IPS-NIHi7 (cell line): Measurements from ENCODE around the gene CHL1.
"Not testable (repeated sequence)": the region's sequence is repeated elsewhere in the genome, so short reads cannot be mapped to it uniquely, and the experiment has no call there.

ENCODE experiments used
- DNase-seq: peaks from one replicate; pipeline ENCODE4 v3.0.0; 2012; ENCODE audit warnings: mixed read lengths; ENCODE audit errors: extremely low spot score

The CHL1 gene

DNA sequence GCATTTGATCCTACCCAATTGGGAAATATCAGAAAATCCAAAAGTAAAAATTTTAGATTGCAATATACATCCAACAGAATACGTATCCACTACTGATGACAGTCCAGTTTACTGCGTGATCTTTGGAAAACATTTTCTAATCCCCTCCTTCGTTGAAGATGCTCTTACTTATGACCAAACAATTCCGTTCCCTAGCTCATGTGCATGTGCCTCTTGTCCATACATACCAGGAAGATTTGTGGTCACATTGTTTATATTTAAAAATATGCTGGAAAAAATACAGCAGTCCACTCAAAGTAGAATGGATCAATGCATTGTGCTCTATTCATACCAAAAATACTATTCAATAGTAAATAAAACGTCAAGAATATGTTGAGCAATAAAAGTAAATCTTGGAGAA lies 135.3 kb downstream of the CHL1 start:
- DNase-seq: no peak

DNA sequence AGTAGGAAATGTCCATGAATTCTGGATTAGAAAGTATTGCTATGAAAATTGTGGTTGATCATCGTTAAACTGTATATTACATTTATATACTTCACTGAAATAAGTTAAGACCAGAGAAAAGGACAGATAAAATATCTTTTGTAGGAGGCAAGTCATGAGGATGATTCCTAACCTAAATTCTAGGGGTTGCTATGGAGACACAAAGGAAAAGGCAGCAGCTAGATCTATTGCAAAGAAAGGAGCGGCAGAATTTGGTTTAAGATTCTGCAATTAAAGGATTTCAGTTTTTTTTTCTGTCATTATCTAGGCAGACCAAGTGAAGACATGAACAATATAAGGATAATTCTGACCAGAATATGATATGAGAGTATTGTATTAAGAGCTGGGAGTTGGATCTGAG lies 136.1 kb downstream of the CHL1 start:
- DNase-seq: no peak

DNA sequence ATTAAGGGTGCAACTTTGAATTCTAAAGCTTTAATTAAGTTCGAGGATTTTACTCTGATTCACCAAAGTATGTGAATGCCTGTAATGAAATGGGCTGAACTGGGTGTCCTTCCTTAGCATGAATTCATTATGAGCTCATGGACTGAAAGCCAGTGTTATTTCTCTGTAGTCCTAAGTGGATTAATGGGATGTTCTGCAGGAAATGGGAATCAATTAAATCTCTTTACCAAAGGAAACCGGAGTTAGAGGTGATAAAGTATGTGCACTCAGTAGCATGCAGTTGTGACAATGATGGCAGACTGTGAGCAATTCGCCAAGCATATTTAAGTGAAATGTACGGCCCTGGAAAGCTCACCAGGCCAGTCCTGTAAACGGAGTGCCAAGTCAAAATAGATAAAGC lies 138.7 kb downstream of the CHL1 start:
- DNase-seq: no peak

DNA sequence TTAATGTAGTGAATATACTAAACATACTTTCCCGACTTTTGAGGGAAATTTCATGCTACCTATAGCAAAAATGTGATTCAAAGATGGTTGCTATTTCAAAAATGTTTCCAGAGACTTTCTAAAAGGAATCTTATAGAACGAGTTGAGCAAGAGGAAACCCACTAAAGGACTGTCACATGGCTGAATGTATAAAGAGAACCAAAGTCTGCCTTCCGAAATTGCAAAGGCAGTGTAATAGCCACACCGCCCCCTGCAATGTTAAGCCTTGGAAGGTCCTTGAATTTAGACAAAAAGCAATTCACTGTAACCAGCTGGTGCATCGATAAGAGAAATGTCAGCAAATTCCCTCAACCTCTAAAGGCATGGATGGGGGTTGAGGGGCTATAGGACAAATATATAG lies 142.8 kb downstream of the CHL1 start:
- DNase-seq: no peak

DNA sequence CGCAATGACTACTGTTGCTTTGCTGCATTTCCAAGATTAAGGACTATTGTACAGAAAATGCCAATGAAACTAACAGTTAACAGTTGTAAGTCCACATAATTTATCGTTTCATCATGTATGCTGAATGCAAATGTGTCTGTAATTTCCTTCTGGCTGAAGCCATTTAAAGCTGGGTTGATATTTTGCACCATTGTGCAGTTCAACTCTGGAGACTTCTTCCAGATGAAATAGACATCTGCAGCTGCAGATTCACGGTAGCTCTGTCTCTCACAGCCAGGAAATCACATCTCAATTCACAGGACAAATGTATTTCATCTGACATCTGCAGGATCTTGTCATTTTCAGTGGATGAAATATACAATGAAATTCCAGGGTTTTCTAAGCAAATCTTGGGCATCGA lies 145.4 kb downstream of the CHL1 start:
- no peak for DNase-seq

DNA sequence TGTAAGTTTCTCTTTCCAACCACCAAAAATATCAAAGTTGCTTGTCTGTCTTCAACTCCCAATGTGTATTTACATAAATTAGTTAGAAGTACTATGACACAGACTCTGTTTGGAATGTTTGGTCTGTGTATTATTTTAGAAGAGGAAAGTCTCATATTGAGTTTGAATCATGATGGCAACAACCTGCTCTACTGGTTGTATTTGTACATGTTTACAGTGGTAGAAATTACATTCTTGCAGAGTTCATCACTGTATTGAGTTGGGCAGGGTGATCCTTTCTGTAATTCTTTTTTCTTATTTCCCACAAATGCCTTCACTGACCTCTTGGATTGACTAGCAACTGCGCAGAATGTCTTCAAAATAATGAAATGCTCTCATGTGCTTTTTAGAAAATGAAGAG lies 149.6 kb downstream of the CHL1 start:
- DNase-seq: no peak

DNA sequence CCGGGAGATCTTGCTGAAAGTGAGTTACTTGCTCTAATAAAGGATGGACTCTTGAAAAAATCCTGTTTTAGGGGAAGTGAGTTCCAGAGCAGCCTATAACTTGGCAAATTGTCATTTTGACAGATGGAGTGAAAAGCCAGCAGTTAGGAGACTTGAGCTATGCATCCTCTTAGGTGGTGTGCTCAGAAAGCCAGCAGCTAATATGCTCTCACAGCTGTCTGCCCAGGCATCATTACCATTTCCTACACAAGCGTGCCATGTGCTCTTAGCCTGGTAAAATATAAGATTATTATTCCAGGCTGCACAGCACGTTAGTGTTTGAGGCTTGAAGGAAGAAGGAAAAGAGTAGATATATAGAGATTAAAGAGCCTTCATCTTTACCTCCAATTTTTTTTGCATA lies 151.0 kb downstream of the CHL1 start:
- DNase-seq: no peak

DNA sequence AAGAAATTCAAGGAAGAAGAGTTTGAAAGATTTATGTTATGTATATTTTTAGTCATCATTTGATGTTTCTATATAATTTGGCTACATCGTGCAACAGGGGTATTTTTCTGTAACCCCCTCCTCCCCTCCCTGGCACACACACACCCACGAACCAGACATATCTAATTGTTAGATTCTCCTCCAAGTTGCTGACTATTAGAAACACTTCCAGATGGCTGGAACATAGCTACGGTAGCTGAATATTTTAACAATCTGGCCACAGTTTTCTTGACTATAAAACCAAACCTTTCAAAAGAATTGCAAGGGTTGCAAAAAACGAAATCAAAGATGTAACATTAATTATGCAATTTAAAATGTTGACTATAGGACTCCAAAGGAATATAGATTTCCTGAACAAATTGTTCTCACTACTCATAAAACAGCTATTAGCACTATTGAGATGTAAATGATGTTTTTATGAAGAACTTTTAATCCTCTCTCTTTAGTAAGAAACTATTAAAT lies 154.4 kb downstream of the CHL1 start:
- no peak for DNase-seq

DNA sequence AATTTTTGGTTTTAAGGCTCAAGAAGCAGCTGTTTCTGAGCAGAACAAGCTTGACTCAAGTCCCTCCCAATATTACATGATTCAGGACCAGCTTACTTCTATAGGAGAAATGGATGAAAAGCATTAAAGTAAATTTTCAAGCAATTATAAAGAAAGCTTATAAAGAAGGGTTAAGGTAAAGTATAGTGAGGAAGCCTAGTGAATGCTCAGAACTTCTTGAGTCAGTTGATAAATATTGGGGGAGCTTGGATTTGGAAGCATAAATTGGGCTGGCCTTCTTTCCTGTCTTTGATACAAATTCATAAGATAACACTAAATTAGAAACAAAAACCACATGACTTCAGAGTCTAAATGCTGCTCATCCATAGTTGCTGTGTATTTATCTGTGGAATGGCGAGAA lies 156.0 kb downstream of the CHL1 start:
- no peak for DNase-seq

DNA sequence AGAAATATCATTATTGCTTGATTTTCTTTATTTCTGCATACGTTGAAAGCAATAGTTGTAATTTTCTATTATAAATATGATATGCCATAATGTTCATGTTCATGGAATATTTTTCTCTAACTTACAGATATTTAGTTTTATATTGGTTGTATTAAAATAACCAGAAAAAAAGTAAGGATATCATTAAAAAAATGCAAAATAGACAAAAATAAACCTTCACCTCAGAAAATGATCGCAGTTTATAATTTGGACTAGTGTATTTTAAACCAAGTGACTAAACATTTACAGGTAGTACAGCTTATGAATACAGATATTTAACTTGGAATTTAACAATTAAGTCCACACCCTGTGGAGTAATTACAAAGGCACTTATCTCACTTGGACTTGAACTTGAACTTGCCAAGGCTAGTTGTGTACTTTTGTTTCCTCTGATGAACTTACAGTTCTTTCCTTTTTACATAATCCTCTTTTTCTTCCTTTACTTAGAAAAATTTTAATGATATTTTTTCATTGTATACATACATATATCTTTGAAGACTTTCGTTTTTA lies 156.7 kb downstream of the CHL1 start:
- no peak for DNase-seq

DNA sequence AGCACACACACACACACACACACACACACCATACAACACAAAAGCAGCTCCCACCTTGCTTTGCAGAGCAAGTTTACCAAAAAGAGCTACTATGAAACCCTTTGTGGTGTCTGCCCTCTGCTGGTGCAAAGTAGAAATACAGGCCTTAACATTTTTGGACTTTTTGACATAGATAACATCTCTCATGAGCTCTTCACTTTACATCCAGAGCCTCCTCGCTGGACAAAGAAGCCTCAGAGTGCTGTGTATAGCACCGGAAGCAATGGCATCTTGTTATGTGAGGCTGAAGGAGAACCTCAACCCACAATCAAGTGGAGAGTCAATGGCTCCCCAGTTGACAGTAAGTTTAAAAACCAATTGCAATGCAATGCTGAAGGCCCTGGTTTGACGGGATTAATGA lies 157.9 kb downstream of the CHL1 start:
- DNase-seq: peak; percentile 15

DNA sequence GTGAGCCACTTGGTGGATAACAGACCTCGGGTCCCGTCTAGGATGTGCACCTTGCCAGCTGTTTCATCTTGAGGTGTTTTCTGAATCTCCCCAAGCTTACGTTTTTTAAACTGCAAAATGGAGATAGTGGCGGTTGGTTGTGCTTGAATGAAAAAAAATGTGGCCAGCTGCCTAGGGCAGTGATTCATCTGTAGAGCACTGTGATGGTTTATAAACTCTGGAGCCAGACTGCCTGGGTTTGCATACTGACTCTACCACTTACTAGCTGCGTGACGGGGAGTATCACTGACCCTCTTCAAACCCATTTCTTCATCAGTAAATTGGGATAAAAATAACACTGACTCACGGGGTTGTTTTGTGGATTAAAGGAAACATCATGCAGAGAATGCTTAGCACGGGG lies 159.1 kb downstream of the CHL1 start:
- DNase-seq: no peak

DNA sequence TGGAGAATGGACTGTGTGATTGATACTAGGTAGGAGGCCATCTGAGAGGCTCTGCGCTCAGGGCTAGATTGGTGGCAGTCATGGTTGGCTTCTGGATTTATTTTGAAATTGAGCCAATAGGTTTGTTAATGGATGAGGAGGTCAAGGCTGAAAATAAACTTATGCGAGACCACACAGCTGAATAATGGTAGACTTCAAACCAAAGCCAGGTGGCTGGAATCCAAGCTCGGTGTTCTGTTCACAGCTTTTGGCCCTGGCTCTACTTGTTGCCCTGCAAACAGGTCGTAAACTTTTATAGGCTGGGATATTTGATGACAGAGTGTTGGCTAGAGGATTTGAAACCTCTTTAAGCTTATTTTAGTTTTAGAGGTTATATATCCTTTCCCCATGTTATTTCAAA lies 160.4 kb downstream of the CHL1 start:
- DNase-seq: no peak

DNA sequence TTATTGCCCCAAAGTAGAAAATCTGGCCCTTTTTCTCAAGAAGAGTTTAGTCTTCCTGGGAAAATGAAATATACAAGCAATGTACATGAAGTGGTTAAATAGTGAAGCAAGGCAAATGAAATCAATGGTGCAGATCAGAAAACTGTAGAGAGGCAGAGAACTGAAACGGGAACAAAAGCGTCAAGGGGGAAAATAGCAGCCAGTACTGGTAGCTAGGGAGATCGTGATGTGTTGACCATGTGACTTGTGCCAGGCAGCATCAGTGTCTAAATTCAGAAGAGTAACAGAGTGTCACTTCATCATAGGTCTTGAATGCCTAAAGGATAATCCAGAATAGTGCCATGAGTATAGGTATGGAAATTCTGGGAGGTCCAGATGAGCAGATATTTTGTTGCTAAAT lies 163.1 kb downstream of the CHL1 start:
- DNase-seq: no peak

DNA sequence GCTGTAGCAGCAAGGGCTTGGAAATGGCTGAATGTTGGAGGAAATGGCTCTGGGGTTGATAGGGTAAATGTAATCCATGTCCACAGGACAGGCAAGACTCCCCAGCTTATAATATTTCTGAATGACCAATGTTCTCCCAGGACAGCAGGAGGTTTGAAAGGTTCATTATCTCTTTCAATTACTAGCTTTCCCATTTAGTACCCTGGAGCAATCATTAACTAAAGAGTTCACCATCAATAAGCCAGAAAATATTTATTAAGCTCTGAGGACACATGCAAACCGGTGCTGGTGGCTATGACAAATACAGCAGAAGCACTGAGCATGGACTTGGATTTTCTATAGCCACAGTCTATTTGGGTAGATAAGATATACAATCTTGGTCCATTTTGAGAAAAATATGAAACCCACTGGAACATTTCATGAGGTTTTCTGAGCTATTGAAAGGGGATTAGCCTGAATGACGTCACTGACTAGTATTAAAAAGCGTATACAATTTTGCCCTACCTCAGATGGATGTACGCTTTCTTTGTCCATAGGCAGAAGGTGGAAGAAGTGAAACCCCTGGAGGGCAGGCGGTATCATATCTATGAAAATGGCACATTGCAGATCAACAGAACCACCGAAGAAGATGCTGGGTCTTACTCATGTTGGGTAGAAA lies 166.2 kb downstream of the CHL1 start:
- no peak for DNase-seq

DNA sequence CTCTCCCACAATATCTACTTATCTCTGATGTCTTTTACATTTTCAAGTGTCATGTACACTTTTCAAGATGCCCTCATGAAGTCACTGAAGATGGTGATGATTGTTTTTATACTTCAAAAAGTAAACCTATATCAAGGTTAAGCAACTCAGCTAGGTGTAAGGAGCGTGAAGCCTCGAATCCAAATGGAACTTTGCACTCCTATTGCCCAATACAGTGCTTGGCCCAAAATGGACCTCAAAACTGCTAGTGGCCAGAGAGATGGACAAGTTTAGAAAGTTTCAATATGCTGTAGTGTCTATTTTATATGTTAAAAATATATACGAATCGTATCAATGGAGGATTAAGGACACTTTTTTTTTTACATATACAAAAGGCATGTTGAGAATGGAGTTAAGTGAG lies 167.7 kb downstream of the CHL1 start:
- DNase-seq: no peak

DNA sequence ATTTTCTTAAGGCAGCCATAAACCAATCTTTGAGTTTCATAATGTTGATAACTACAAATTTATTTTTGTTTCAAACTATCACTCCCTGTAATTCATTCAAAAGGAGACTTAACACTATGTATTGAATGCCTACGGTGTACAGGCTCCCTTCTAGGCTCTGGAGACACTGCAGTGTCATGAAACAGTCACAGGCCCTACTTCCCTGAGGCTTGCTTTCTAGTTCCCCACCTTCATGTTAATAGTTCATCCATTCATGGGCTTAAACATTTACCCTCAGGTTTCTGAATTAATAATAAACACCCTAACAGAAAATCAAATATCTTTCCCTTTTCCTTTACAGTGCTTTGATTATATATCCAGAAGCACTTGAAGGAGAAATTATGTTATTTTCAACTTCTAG lies 168.7 kb downstream of the CHL1 start:
- no peak for DNase-seq

DNA sequence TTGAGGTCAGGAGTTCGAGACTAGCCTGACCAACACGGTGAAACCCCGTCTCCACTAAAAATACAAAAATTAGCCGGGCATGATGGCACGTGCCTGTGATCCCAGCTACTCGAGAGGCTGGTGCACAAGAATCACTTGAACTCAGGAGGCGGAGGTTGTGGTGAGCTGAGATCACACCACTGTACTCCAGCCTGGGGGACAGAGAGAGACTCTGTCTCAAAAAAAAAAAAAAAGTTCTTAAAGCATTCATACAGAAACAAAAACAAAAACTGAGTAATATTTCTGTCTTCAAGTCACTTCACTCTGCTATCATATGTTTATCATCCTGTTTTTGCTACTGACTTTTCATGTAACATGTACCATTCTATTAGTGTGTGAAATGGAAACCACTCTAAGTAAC lies 169.7 kb downstream of the CHL1 start:
- DNase-seq: not testable (repeated sequence)

DNA sequence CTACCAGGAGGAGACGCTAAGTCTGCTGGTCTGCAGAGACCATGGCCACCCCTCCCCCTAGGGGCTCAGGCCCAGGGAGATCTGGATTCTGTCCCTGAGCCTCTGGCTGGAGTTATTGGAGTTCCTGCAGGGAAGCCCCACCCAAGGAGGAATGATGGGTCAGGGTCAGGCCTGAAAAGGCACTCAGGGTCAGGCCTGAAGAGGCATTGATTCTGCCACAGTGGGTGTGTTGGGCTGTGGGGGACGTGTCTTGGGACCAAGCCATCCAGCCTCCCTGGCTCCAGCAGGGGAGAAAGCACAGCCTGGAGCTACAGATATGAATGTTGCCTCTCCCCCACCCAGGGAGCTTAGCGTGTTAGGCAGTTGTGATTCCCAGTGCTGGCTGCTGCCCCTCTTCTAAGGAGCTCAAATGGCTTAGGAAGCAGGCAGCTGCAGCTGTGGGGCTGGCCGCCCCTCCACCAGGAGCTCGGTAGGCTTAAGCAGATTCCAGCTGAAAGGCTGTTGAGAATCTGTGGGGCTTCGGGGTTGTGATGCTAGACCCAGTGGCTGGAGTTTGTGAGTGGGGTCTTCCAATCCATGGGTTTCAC lies 176.7 kb downstream of the CHL1 start:
- DNase-seq: no peak

DNA sequence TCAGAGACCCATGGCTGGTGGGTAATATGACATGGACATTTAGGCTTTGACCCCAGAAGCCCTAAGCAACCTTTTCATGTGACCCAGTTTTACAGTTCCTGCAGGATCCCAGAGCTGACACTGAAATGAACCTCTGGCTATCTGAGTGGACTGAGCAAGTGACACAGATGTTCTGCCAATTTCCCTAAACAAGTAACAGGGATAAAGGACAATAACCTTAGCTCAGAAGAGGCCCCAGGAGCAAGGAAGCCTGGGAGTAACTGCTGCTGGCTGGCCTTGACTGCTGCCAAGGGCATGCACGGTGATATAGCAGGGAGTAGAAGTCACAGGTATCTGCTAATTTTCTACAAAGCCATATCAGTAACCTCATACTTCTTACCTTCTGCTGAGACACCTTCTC lies 177.9 kb downstream of the CHL1 start:
- no peak for DNase-seq

DNA sequence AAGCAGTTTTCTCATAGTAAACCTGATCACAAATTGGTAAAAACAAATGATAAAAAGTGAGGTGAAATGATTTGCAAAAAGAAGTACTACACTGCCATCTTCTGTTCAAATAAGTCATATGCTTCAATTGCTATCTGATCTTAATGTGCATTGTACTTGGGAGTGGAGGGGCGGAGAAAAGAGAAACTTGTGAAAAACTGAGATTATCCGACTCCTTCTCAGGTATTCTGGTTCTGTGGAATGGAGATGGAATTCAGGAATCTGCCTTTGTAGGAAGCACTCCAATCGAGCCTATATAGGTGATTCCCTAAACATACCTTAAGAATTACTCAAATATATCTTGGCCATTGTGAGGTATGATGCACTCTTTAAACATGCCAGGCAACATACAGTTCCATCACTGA lies 180.6 kb downstream of the CHL1 start:
- no peak for DNase-seq

DNA sequence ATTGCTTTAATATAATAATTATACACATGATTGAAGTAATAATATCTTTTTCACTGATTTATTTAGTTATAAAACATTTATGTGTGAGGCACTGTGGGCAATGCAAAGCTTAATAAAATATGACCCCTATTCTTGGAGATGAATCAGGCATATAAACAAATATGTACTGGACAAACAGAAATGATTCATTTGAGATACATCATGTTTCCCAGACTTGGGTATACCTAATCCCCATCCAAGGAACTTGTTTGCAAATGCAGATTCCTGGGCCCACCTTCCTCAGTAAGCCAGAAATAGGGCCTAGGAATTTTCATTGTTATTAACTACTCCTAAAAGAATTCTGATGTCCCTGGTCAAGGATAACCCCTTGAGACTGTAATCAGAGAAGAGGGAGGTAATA lies 184.2 kb downstream of the CHL1 start:
- no peak for DNase-seq

DNA sequence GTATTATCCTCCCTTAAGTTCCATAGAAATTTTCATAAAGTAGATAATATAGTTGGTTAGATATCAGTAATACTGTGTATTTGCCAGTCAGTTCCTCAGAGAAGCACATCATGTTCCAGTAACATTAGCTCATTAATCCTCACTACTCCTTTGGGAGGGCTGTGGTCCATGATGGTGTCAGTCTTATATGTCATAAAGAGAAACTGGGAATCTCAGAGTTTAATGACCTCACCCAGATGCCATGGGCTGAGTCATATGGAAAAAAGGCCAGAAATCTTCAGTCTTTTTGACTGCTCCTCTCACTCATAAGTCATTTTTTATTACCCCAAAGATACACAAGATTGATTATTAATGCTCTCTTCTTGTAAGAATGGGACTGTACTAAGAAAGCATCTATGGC lies 188.6 kb downstream of the CHL1 start:
- no peak for DNase-seq

DNA sequence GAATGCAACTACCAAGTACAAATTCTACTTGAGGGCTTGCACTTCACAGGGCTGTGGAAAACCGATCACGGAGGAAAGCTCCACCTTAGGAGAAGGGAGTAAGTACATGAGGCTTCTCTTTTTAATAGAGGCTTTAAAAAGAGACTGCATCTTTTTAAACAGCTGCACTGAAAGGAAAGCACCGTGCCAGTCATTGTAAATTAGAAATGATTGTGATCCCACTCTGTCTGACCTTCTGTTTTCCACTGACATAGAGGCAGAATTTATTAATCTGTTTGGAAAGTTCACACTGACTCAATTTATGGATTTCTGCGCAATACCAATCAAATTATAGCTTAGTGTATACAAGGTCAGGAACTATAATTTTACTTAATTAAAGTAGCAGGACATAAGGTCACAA lies 198.2 kb downstream of the CHL1 start:
- no peak for DNase-seq
